Suprapubic skin (tissue), 3 donors: ENCODE data around the gene TMEM184C.

ENCODE experiments used
- POLR2AphosphoS5 ChIP-seq, 3 donors: sonication (generic); formaldehyde crosslinking; IDR thresholded peaks; one replicate each; pipeline ENCODE4 v1.6.1; 2017; ENCODE audit warnings: antibody characterized with exemption in 3 of 3
- TF ChIP-seq, protein P1 (sequence below), 2 donors: fragments of 200-600 bp in 1 of 2; fragments of 450-650 bp in 1 of 2; sonication (generic) in 1 of 2; IDR thresholded peaks; one replicate each; pipeline ENCODE4 v1.5.1; 2016 to 2019; ENCODE audit warnings: antibody characterized with exemption in 2 of 2, mild to moderate bottlenecking in 1 of 2, moderate library complexity in 1 of 2

DNA sequence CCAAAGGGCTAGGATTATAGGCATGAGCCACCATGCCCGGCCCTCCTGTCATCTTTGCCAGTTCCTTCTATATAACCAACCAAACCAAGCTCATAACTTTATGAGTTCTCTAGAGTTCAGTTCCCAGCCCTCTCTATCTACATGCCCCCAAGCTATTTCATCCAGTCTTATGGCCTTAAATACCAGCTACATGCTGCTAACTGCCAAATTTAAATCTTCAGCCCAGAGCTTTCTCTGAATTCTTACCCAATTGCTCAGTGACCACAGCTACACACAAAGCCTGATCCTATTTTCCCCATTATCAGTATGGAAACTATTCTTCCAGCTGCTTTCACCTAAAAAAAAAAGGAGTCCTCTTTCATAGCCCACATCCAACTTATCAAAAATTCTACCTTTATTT lies 23.1 kb downstream of the TMEM184C start:
- no peak for TF ChIP-seq POLR2AphosphoS5 (IDR thresholded peaks at IDR 0.05)
- TF ChIP-seq, protein P1, sequence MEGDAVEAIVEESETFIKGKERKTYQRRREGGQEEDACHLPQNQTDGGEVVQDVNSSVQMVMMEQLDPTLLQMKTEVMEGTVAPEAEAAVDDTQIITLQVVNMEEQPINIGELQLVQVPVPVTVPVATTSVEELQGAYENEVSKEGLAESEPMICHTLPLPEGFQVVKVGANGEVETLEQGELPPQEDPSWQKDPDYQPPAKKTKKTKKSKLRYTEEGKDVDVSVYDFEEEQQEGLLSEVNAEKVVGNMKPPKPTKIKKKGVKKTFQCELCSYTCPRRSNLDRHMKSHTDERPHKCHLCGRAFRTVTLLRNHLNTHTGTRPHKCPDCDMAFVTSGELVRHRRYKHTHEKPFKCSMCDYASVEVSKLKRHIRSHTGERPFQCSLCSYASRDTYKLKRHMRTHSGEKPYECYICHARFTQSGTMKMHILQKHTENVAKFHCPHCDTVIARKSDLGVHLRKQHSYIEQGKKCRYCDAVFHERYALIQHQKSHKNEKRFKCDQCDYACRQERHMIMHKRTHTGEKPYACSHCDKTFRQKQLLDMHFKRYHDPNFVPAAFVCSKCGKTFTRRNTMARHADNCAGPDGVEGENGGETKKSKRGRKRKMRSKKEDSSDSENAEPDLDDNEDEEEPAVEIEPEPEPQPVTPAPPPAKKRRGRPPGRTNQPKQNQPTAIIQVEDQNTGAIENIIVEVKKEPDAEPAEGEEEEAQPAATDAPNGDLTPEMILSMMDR (IDR thresholded peaks at IDR 0.05) = no peak
